NCI-H2029 treated with DMSO at 0.1 percent for 48 hours (cell line): ENCODE data around the gene TFR2.
"Not testable (repeated sequence)": the region's sequence is repeated elsewhere in the genome, so short reads cannot be mapped to it uniquely, and the experiment has no call there.

Source experiments
- DNase-seq: peaks from one replicate; lab custom pipeline; 2025; lab: John Stamatoyannopoulos, UW

TFR2 gene

GRCh38 chr7:100678291-100678984, 37.1 kb upstream of the TFR2 start:
- DNase-seq = no peak

GRCh38 chr7:100677308-100678267, 36.2 kb upstream of the TFR2 start:
- no peak for DNase-seq

GRCh38 chr7:100676501-100677306, 35.4 kb upstream of the TFR2 start:
- DNase-seq = no peak

- no peak for DNase-seq
Measured at GRCh38 chr7:100675581-100676350, 34.4 kb upstream of the TFR2 start.

GRCh38 chr7:100675105-100675451, 33.7 kb upstream of the TFR2 start:
- DNase-seq = no peak

- no peak for DNase-seq
Measured at GRCh38 chr7:100674411-100675104, 33.2 kb upstream of the TFR2 start.

GRCh38 chr7:100673942-100674410, 32.6 kb upstream of the TFR2 start:
- no peak for DNase-seq

- peak; percentile 86 for DNase-seq
Measured at GRCh38 chr7:100673302-100673941, 32.1 kb upstream of the TFR2 start, which contains the start of gene GNB2. Gene GNB2, plus strand, starts transcription at chr7:100673740. Its CDS starts 2,526 bp downstream, at chr7:100676266.

GRCh38 chr7:100671353-100672327, 30.3 kb upstream of the TFR2 start:
- DNase-seq = no peak

- DNase-seq = no peak
Measured at GRCh38 chr7:100670074-100670473, 28.7 kb upstream of the TFR2 start.

- not testable (repeated sequence) for DNase-seq
Measured at GRCh38 chr7:100669106-100669505, 27.8 kb upstream of the TFR2 start.

- no peak for DNase-seq
Measured at GRCh38 chr7:100668069-100668449, 26.7 kb upstream of the TFR2 start.

- no peak for DNase-seq
Measured at GRCh38 chr7:100667331-100668068, 26.1 kb upstream of the TFR2 start.

- DNase-seq = no peak
Measured at GRCh38 chr7:100665168-100665726, 23.9 kb upstream of the TFR2 start.

- peak; percentile 36 for DNase-seq
Measured at GRCh38 chr7:100662194-100662776, 20.9 kb upstream of the TFR2 start.

- DNase-seq = peak; percentile 15
Measured at GRCh38 chr7:100655908-100656674, 14.7 kb upstream of the TFR2 start, which contains the start of gene ACTL6B. Gene ACTL6B, minus strand, starts transcription at chr7:100656448. Its CDS starts 94 bp downstream, at chr7:100656354.
